ENCODE data around the gene C1QTNF12. TPM values are rescaled to one million over a fixed set of nuclear protein-coding genes. Genes with fewer than 3 reads are reported as not detected.
A peak's percentile ranks its signal among the peaks of the same experiment; 100 is the strongest.

Gene C1QTNF12
- total and polyA plus RNA-seq, 2 experiments from 2014 or later = 4.1 to 4.2 TPM

DNA sequence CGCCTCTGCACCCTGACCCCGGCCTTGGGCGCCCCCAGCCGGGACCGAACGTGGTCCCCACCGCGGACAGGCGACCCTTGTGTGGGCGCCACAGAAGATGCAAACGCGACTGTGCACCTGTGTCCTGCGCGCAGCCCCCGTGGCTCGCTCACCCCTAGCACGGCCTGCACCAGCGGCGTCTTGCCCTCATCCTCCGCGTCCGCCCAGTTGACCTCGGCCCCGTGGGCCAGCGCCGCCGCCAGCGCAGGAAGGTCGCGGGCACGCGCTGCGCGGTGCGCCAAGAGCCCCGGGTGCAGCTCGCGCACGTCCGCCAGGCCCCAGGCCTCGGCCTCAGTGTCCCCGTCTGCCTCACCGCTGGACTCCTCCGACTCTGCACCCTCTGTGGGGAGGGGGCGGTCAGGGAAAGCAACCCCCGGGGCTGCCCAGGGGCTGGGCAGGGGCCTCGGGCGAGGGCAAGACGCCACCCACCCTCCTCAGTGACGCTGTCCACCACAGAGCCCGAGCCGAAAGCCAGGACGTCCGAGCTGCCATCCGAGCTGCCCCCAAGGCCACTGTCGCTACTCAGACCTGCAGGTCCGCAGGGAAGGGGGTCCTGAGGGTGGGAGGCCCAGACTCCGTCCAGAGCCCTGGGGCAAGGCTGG, 47.8 kb upstream of the C1QTNF12 start:
- Mint-ChIP-seq H3K27ac (no peak overlapping the region), H3K36me3 (ENCODE audit: low read depth) (no peaks in the 10 kb centered on the region), H3K4me3 (no peak overlapping the region), H3K4me1 (peaks cover 4% of the 10 kb centered on the region; the same call in 1 of the 3 replicates), H3K27me3 (ENCODE audit: insufficient read depth, low read depth, poor library complexity) (peaks cover 11% of the 10 kb centered on the region), H3K9me3 (peaks cover 3% of the 10 kb centered on the region; the same call in 2 of the 3 replicates)
- Histone ChIP-seq H3K79me2 (replicated peaks; ENCODE audit: insufficient read depth) (no peaks in the 10 kb centered on the region), H3K4me3 (peak overlapping the region; percentile 59), H3K9me2 (ENCODE audit: insufficient read depth) (no peaks in the 10 kb centered on the region), H4K20me1 (replicated peaks; ENCODE audit: insufficient read depth) (no peaks in the 10 kb centered on the region), H2AFZ (peak overlapping the region; percentile 47; the same call in 1 of the 2 replicates), H3K27me3 (ENCODE audit: insufficient read depth) (no peaks in the 10 kb centered on the region), H3K27ac (ENCODE audit: low read depth) (no peak overlapping the region), H3K36me3 (ENCODE audit: insufficient read depth) (no peaks in the 10 kb centered on the region), H3F3A (replicated peaks; ENCODE audit: low read depth) (0 out of 2 replicates have a peak, but pooled peaks cover 9% of the 10 kb centered on the region), H3K4me1 (ENCODE audit: insufficient read depth) (no peaks in the 10 kb centered on the region), H3K4me2 (peak overlapping the region; percentile 73; the same call in 1 of the 2 replicates)
- DNase-seq (ENCODE audit: low spot score) (no peak), ATAC-seq (peak; percentile 15)
- TF ChIP-seq EZH2 (IDR thresholded peaks at IDR 0.05; ENCODE audit: low read depth, unreplicated experiment) = no peak
- TF ChIP-seq, protein P1, sequence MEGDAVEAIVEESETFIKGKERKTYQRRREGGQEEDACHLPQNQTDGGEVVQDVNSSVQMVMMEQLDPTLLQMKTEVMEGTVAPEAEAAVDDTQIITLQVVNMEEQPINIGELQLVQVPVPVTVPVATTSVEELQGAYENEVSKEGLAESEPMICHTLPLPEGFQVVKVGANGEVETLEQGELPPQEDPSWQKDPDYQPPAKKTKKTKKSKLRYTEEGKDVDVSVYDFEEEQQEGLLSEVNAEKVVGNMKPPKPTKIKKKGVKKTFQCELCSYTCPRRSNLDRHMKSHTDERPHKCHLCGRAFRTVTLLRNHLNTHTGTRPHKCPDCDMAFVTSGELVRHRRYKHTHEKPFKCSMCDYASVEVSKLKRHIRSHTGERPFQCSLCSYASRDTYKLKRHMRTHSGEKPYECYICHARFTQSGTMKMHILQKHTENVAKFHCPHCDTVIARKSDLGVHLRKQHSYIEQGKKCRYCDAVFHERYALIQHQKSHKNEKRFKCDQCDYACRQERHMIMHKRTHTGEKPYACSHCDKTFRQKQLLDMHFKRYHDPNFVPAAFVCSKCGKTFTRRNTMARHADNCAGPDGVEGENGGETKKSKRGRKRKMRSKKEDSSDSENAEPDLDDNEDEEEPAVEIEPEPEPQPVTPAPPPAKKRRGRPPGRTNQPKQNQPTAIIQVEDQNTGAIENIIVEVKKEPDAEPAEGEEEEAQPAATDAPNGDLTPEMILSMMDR (conservative IDR thresholded peaks at IDR 0.05; ENCODE audit: low read depth in 2 of 2) = 0 out of 4 replicates have a peak, but pooled peaks of 1 of the 2 experiments have one; percentile 7

DNA sequence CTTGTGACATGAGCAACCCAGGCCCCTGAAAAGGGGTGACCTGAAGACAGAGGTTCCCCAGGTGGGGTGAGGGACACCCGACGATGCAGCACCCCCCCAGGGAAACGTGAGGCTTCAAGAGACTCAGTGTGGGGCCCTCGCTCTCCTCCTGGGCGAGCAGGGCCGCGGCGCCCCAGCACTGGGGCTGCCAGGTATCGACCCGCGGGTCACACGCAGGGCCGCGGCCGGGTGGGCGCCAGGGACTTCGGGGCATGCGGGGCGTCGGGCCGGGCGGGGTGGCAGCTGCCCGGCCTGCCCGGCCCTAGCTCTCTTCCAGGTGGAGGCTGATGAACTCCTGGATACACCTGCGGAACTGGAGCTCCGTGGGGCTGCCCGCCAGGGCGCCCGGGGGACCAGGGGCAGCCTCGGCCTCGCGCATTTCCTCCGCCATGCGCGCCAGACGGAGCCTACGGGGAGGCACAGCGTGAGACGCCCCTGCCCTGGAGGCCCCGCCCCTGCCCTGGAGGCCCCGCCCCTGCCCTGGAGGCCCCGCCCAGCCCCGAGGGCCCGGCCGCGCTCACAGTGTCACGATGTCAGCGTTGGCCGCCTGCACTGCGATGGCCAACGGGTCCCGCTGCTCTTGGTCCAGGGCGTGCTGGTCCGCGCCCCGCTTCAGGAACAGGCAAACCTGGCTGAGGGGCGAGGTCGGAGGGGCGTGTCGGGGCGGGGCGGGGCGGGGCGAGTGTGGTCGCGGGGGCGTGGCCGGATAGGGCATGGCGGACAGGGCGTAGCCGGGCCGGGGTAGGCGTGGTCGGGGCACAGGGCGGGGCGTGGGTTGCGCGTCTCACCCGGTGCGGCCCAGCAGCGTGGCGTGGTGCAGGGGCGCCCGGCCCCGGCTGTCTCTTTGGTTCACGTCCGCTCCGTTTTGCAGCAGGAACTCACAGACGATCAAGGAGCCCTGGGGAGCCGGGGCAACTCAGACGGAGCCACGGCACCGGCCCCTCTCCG, 47.0 kb upstream of the C1QTNF12 start:
- 0 out of 2 replicates have a peak, but pooled peaks cover 9% of the 10 kb centered on the region for H3F3A ChIP-seq (replicated peaks; ENCODE audit: low read depth)
- peak overlapping the region; percentile 73; the same call in 1 of the 2 replicates for H3K4me2 ChIP-seq
- no peak overlapping the region for H3K27ac ChIP-seq (ENCODE audit: low read depth)
- H3K9me2 ChIP-seq (ENCODE audit: insufficient read depth) = no peaks in the 10 kb centered on the region
- no peak overlapping the region for H3K4me3 Mint-ChIP-seq
- TF ChIP-seq ZNF331 (CRISPR knock-in tag; IDR thresholded peaks at IDR 0.05; ENCODE audit: low read depth) = no peak
- 0 out of 2 replicates have a peak, but pooled peaks have one; percentile 26 for TF ChIP-seq POLR2AphosphoS5 (IDR thresholded peaks at IDR 0.05; ENCODE audit: low read depth)
- TF ChIP-seq EZH2 (IDR thresholded peaks at IDR 0.05; ENCODE audit: low read depth, unreplicated experiment) = no peak
- no peak for TF ChIP-seq EZH2phosphoT487 (IDR thresholded peaks at IDR 0.05; ENCODE audit: unreplicated experiment)
- peak; percentile 65 for TF ChIP-seq STAT1 (IDR thresholded peaks at IDR 0.05; ENCODE audit: unreplicated experiment)
- no peak for TF ChIP-seq CREB1 (CRISPR knock-in tag; IDR thresholded peaks at IDR 0.05; ENCODE audit: low read depth)
- TF ChIP-seq NANOG (IDR thresholded peaks at IDR 0.05; ENCODE audit: borderline replicate concordance) = no peak
- peak; percentile 83 for DNase-seq (ENCODE audit: low spot score)
- H3K27me3 Mint-ChIP-seq (ENCODE audit: insufficient read depth, low read depth, poor library complexity) = peaks cover 11% of the 10 kb centered on the region
- ATAC-seq = peak; percentile 69
- no peaks in the 10 kb centered on the region for H3K27me3 ChIP-seq (ENCODE audit: insufficient read depth)
- H3K79me2 ChIP-seq (replicated peaks; ENCODE audit: insufficient read depth) = no peaks in the 10 kb centered on the region
- H4K20me1 ChIP-seq (replicated peaks; ENCODE audit: insufficient read depth) = no peaks in the 10 kb centered on the region
- peak overlapping the region; percentile 47; the same call in 1 of the 2 replicates for H2AFZ ChIP-seq
- H3K36me3 Mint-ChIP-seq (ENCODE audit: low read depth) = no peaks in the 10 kb centered on the region
- peaks cover 3% of the 10 kb centered on the region; the same call in 2 of the 3 replicates for H3K9me3 Mint-ChIP-seq
- no peak overlapping the region for H3K27ac Mint-ChIP-seq
- H3K36me3 ChIP-seq (ENCODE audit: insufficient read depth) = no peaks in the 10 kb centered on the region
- peak overlapping the region; percentile 59 for H3K4me3 ChIP-seq
- no peaks in the 10 kb centered on the region for H3K4me1 ChIP-seq (ENCODE audit: insufficient read depth)
- peaks cover 4% of the 10 kb centered on the region; the same call in 1 of the 3 replicates for H3K4me1 Mint-ChIP-seq
